Measurements from ENCODE around the gene URB1.
A peak's percentile ranks its signal among the peaks of the same experiment; 100 is the strongest.

The URB1 gene

GRCh38 chr21:32306021-32306780, 86.6 kb downstream of the URB1 start:
- Mint-ChIP-seq H3K27ac (peak overlapping the region; percentile 65), H3K36me3 (peaks cover 57 to 66% of the 10 kb centered on the region in 2 donors), H3K9me3 (no peaks in the 10 kb centered on the region), H3K4me3 (no peak overlapping the region), H3K4me1 (peaks cover 4 to 6% of the 10 kb centered on the region in 2 donors), H3K27me3 (no peaks in the 10 kb centered on the region)
- ATAC-seq (replicated peaks) (no peak), DNase-seq (no peak)

GRCh38 chr21:32304998-32305397, 87.8 kb downstream of the URB1 start:
- DNase-seq (no peak), ATAC-seq (replicated peaks) (no peak)
- Mint-ChIP-seq H3K36me3 (peaks cover 59 to 68% of the 10 kb centered on the region in 2 donors), H3K4me1 (no peaks in the 10 kb centered on the region), H3K9me3 (no peaks in the 10 kb centered on the region), H3K27ac (no peak overlapping the region), H3K4me3 (no peak overlapping the region), H3K27me3 (no peaks in the 10 kb centered on the region)

DNA sequence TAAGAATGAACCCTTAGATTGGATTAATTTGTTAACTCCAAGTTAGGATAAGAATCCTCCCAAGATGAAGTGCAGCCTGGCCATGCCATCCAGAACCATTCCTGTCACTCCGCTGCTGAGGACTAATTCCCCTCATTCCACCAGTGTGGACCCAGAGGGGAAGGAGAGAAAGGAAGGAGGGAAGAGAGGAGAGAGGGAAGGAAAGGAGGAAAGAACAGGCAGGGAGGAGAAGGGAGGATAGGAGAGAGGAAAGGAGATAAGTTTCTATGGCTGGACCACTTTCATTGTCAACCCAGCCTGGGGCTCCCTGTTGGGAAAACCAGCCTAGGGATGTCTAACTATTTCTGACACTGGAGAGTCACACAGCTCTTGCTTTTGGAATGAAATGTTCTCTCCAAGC, 89.4 kb downstream of the URB1 start:
- Mint-ChIP-seq H3K27me3 (no peaks in the 10 kb centered on the region), H3K36me3 (peaks cover 54 to 68% of the 10 kb centered on the region in 2 donors), H3K4me3 (no peak overlapping the region), H3K4me1 (no peaks in the 10 kb centered on the region), H3K9me3 (no peaks in the 10 kb centered on the region), H3K27ac (no peak overlapping the region)
- ATAC-seq (replicated peaks) (no peak), DNase-seq (no peak)

- Mint-ChIP-seq H3K36me3 (peaks cover 50 to 67% of the 10 kb centered on the region in 2 donors), H3K27ac (no peak overlapping the region), H3K27me3 (no peaks in the 10 kb centered on the region), H3K4me3 (no peak overlapping the region), H3K4me1 (no peaks in the 10 kb centered on the region), H3K9me3 (no peaks in the 10 kb centered on the region)
- DNase-seq (no peak), ATAC-seq (replicated peaks) (no peak)
These were observed 90.3 kb downstream of the URB1 start for GRCh38 chr21:32302560-32302959.

- H3K4me1 Mint-ChIP-seq = no peaks in the 10 kb centered on the region
- ATAC-seq (replicated peaks) (no peak), DNase-seq (no peak)
- H3K27ac Mint-ChIP-seq = no peak overlapping the region
- H3K36me3 Mint-ChIP-seq = peaks cover 42 to 66% of the 10 kb centered on the region in 2 donors
- H3K9me3 Mint-ChIP-seq = no peaks in the 10 kb centered on the region
- H3K4me3 Mint-ChIP-seq = no peak overlapping the region
- H3K27me3 Mint-ChIP-seq = no peaks in the 10 kb centered on the region
These were observed 91.2 kb downstream of the URB1 start for GRCh38 chr21:32301596-32301995.

DNA sequence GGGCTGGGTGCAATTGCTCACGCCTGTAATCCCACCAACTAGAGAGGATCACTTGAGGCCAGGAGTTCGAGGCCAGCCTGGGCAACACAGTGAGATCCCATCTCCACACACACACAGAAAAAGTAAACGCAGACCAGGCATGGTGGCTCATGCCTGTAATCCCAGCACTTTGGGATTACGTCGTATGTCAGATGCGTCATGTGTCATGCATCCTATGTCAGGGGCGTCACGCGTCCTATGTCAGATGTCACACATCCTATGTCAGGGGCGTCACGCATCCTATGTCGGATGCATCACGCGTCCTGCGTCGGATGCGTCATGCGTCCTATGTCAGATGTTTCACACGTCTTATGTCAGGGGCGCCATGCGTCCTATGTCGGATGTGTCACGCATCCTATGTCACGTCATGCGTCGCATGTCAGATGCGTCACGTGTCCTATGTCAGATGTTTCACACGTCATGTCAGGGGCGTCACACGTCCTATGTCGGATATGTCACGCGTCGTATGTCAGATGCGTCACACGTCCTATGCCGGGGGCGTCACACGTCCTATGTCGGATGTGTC, 92.6 kb downstream of the URB1 start:
- ATAC-seq (replicated peaks) (no peak), DNase-seq (no peak)
- peaks cover 40 to 64% of the 10 kb centered on the region in 2 donors for H3K36me3 Mint-ChIP-seq
- no peaks in the 10 kb centered on the region for H3K9me3 Mint-ChIP-seq
- H3K27ac Mint-ChIP-seq = no peak overlapping the region
- H3K4me1 Mint-ChIP-seq = no peaks in the 10 kb centered on the region
- H3K4me3 Mint-ChIP-seq = no peak overlapping the region
- H3K27me3 Mint-ChIP-seq = no peaks in the 10 kb centered on the region

GRCh38 chr21:32299695-32300094, 93.1 kb downstream of the URB1 start:
- H3K4me3 Mint-ChIP-seq = no peak overlapping the region
- H3K27ac Mint-ChIP-seq = no peak overlapping the region
- ATAC-seq (replicated peaks) (no peak), DNase-seq (no peak)
- peaks cover 37 to 63% of the 10 kb centered on the region in 2 donors for H3K36me3 Mint-ChIP-seq
- no peaks in the 10 kb centered on the region for H3K4me1 Mint-ChIP-seq
- H3K9me3 Mint-ChIP-seq = no peaks in the 10 kb centered on the region
- H3K27me3 Mint-ChIP-seq = no peaks in the 10 kb centered on the region

DNA sequence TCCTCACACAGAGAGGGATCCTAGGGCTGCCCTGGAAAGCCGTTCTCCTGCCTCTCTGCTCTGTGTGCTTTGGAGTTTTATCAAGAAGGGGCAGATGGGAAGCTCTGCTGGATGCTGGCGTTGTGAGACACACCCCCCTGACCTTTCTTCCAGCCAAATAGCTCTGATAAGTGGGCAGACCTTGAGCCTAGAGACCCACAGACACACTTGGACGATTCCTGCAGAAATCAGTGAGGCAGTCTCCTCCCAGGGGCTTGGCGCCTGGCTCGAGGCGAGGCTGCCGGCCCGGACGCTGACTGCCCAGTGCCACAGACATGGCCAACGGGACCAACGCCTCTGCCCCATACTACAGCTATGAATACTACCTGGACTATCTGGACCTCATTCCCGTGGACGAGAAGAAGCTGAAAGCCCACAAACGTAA, 94.1 kb downstream of the URB1 start, which contains the start of gene MRAP:
Gene MRAP (plus strand): TSS at position 198 of the 424 bp plus-strand sequence. CDS start 117 bp downstream, at position 315.
- Mint-ChIP-seq H3K4me3 (no peak within 1 kb of the TSS), H3K27me3 (no peaks in the 10 kb centered on the region), H3K27ac (no peak within 1 kb of the TSS), H3K9me3 (no peaks in the 10 kb centered on the region), H3K4me1 (no peaks in the 10 kb centered on the region), H3K36me3 (peaks cover 33 to 60% of the 10 kb centered on the region in 2 donors)
- ATAC-seq (replicated peaks) = no peak
- DNase-seq = no peak

- no peak for ATAC-seq (replicated peaks)
- no peak for DNase-seq
- H3K4me3 Mint-ChIP-seq = no peak overlapping the region
- H3K36me3 Mint-ChIP-seq = peaks cover 30 to 57% of the 10 kb centered on the region in 2 donors
- no peaks in the 10 kb centered on the region for H3K4me1 Mint-ChIP-seq
- H3K9me3 Mint-ChIP-seq = no peaks in the 10 kb centered on the region
- H3K27ac Mint-ChIP-seq = no peak overlapping the region
- H3K27me3 Mint-ChIP-seq = no peaks in the 10 kb centered on the region
These were observed 94.7 kb downstream of the URB1 start for GRCh38 chr21:32298148-32298559.

DNA sequence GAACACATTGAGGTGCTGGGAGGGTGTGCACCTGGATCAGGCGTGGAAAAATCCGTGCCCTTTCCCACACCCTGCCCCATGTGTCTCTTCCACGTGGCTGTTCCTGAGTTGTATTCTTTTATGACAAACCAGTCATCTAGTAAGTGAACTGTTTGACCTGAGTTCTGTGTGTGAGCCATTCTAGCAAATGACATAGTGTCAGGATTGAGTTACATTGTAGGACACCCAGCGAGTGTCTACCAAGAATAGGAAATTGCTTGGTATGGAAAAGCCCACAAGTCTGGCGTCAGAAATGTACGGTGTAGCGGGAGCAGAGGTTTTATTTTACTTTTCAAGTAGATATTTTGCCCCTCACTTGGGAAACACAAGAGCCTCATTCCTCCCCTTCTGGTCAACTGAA, 95.4 kb downstream of the URB1 start:
- ATAC-seq (replicated peaks) = no peak
- H3K36me3 Mint-ChIP-seq = peaks cover 31 to 58% of the 10 kb centered on the region in 2 donors
- no peak overlapping the region for H3K27ac Mint-ChIP-seq

GRCh38 chr21:32285476-32285875, 107.3 kb downstream of the URB1 start:
- H3K27me3 Mint-ChIP-seq = no peaks in the 10 kb centered on the region
- DNase-seq (no peak), ATAC-seq (replicated peaks) (no peak)
- H3K27ac Mint-ChIP-seq = no peak overlapping the region
- no peak overlapping the region for H3K4me3 Mint-ChIP-seq
- peaks cover 0 to 4% of the 10 kb centered on the region in 2 donors for H3K9me3 Mint-ChIP-seq
- H3K36me3 Mint-ChIP-seq = peaks cover 31 to 58% of the 10 kb centered on the region in 2 donors
- peaks cover 0 to 2% of the 10 kb centered on the region in 2 donors for H3K4me1 Mint-ChIP-seq

More for the DNA sequence above, 95.4 kb downstream of the URB1 start:
- Mint-ChIP-seq H3K27me3 (no peaks in the 10 kb centered on the region), H3K9me3 (no peaks in the 10 kb centered on the region), H3K4me3 (no peak overlapping the region), H3K4me1 (no peaks in the 10 kb centered on the region)
- DNase-seq = no peak

- ATAC-seq (replicated peaks) (no peak), DNase-seq (no peak)
- peaks cover 0 to 2% of the 10 kb centered on the region in 2 donors for H3K9me3 Mint-ChIP-seq
- peaks cover 8 to 22% of the 10 kb centered on the region in 2 donors for H3K4me1 Mint-ChIP-seq
- H3K4me3 Mint-ChIP-seq = no peak overlapping the region
- H3K36me3 Mint-ChIP-seq = peaks cover 26 to 58% of the 10 kb centered on the region in 2 donors
- no peaks in the 10 kb centered on the region for H3K27me3 Mint-ChIP-seq
- H3K27ac Mint-ChIP-seq = no peak overlapping the region
These were observed 109.8 kb downstream of the URB1 start for GRCh38 chr21:32282992-32283391.

GRCh38 chr21:32281531-32281930, 111.3 kb downstream of the URB1 start:
- peaks cover 27 to 52% of the 10 kb centered on the region in 2 donors for H3K36me3 Mint-ChIP-seq
- no peaks in the 10 kb centered on the region for H3K9me3 Mint-ChIP-seq
- DNase-seq (no peak), ATAC-seq (replicated peaks) (no peak)
- peaks cover 9 to 27% of the 10 kb centered on the region in 2 donors for H3K4me1 Mint-ChIP-seq
- no peak overlapping the region for H3K4me3 Mint-ChIP-seq
- no peaks in the 10 kb centered on the region for H3K27me3 Mint-ChIP-seq
- no peak overlapping the region for H3K27ac Mint-ChIP-seq

DNA sequence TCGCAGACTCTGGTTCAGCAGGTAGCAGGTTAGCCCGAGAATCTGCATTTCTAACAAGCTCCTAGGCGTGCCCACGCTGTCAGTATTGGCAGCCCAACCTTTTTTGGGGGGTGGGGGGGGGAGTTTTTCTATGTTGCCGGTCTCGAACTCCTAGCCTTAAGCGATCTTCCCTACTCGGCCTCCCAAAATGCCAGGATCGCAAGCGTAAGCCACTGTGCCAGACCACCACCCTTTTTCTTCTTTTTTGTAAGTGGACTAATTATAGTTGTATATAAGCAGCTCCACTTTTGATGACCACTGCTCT, 113.5 kb downstream of the URB1 start:
- H3K27ac Mint-ChIP-seq = peak overlapping the region; percentile 97
- peaks cover 13 to 27% of the 10 kb centered on the region in 2 donors for H3K4me1 Mint-ChIP-seq
- H3K36me3 Mint-ChIP-seq = peaks cover 29 to 45% of the 10 kb centered on the region in 2 donors
- H3K27me3 Mint-ChIP-seq = no peaks in the 10 kb centered on the region
- no peaks in the 10 kb centered on the region for H3K9me3 Mint-ChIP-seq
- ATAC-seq (replicated peaks) (no peak), DNase-seq (no peak)
- H3K4me3 Mint-ChIP-seq = peak overlapping the region; percentile 99 to 100
